ENCODE measurements around the gene DOCK1. TPM values are rescaled to one million over a fixed set of nuclear protein-coding genes. Genes with fewer than 3 reads are reported as not detected.

The DOCK1 gene
- total RNA-seq, 1 donor from 2014 or later = 74.8 TPM

DNA sequence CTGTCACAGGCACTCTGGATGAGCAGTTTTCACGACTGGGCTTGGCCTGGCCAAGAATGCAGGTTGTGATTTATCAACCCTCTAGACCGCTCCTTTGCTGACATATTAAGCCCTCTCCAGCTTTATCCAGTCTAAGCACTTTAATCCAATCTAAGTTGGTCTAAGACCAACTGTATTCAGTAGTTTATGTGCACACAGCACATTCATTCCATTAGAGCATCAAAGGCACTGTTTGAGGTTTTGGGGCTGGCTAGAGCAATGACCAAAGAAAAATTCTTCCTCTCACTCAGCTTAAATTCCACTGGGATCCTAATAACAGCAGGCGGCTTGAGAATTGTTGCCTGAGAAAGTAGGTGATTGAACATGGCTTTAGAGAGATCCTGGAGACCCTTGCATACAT is 467.1 kb downstream of the DOCK1 start:
- DNase-seq (ENCODE audit: low spot score in 2 of 2, unreplicated experiment in 2 of 2) = no peak
- Mint-ChIP-seq H3K36me3 (peaks cover 26% of the 10 kb centered on the region), H3K4me1 (peaks cover 2% of the 10 kb centered on the region), H3K9me3 (no peaks in the 10 kb centered on the region), H3K27me3 (ENCODE audit: low read depth) (no peaks in the 10 kb centered on the region), H3K4me3 (no peak overlapping the region), H3K27ac (no peak overlapping the region)
- TF ChIP-seq, protein P1, sequence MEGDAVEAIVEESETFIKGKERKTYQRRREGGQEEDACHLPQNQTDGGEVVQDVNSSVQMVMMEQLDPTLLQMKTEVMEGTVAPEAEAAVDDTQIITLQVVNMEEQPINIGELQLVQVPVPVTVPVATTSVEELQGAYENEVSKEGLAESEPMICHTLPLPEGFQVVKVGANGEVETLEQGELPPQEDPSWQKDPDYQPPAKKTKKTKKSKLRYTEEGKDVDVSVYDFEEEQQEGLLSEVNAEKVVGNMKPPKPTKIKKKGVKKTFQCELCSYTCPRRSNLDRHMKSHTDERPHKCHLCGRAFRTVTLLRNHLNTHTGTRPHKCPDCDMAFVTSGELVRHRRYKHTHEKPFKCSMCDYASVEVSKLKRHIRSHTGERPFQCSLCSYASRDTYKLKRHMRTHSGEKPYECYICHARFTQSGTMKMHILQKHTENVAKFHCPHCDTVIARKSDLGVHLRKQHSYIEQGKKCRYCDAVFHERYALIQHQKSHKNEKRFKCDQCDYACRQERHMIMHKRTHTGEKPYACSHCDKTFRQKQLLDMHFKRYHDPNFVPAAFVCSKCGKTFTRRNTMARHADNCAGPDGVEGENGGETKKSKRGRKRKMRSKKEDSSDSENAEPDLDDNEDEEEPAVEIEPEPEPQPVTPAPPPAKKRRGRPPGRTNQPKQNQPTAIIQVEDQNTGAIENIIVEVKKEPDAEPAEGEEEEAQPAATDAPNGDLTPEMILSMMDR (IDR thresholded peaks at IDR 0.05; ENCODE audit: unreplicated experiment) = no peak

- TF ChIP-seq, protein P1 (IDR thresholded peaks at IDR 0.05; ENCODE audit: unreplicated experiment) = no peak
- H3K4me3 Mint-ChIP-seq = no peak overlapping the region
- H3K27me3 Mint-ChIP-seq (ENCODE audit: low read depth) = no peaks in the 10 kb centered on the region
- no peaks in the 10 kb centered on the region for H3K9me3 Mint-ChIP-seq
- peaks cover 26% of the 10 kb centered on the region for H3K36me3 Mint-ChIP-seq
- no peak overlapping the region for H3K27ac Mint-ChIP-seq
- no peak for DNase-seq (ENCODE audit: low spot score in 2 of 2, unreplicated experiment in 2 of 2)
- peaks cover 2% of the 10 kb centered on the region for H3K4me1 Mint-ChIP-seq
Observed at GRCh38 chr10:127374074-127374680, 468.9 kb downstream of the DOCK1 start.

DNA sequence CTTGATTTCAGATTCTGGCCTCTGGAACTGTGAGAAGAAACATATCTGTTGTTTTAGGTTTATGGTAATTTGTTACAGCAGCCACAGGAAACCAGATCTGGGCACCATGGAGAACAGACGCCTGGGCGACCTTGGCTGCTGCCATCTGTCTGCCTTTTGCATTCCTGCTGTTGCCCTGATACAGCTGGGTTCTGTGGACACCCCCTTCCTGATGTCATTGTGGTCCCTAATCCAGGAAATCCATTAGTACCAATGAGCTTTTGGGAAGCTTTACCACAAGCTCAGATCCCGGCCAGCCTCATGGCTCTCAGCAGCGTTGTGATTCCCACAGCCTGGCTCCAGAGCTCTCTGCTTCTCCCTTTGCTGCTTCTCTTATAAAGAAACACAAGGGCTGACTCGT is 469.7 kb downstream of the DOCK1 start:
- no peak overlapping the region for H3K27ac Mint-ChIP-seq
- no peaks in the 10 kb centered on the region for H3K9me3 Mint-ChIP-seq
- H3K4me3 Mint-ChIP-seq = no peak overlapping the region
- TF ChIP-seq, protein P1 (IDR thresholded peaks at IDR 0.05; ENCODE audit: unreplicated experiment) = no peak
- no peak for DNase-seq (ENCODE audit: low spot score in 2 of 2, unreplicated experiment in 2 of 2)
- H3K27me3 Mint-ChIP-seq (ENCODE audit: low read depth) = no peaks in the 10 kb centered on the region
- H3K36me3 Mint-ChIP-seq = peaks cover 26% of the 10 kb centered on the region
- H3K4me1 Mint-ChIP-seq = peaks cover 2% of the 10 kb centered on the region

GRCh38 chr10:127375461-127375860 is 470.2 kb downstream of the DOCK1 start:
- H3K27ac Mint-ChIP-seq = no peak overlapping the region
- TF ChIP-seq, protein P1 (IDR thresholded peaks at IDR 0.05; ENCODE audit: unreplicated experiment) = no peak
- no peak overlapping the region for H3K4me3 Mint-ChIP-seq
- H3K4me1 Mint-ChIP-seq = peaks cover 2% of the 10 kb centered on the region
- H3K27me3 Mint-ChIP-seq (ENCODE audit: low read depth) = no peaks in the 10 kb centered on the region
- peaks cover 26% of the 10 kb centered on the region for H3K36me3 Mint-ChIP-seq
- DNase-seq (ENCODE audit: low spot score in 2 of 2, unreplicated experiment in 2 of 2) = no peak
- H3K9me3 Mint-ChIP-seq = no peaks in the 10 kb centered on the region

- Mint-ChIP-seq H3K27me3 (ENCODE audit: low read depth) (no peaks in the 10 kb centered on the region), H3K36me3 (peaks cover 26% of the 10 kb centered on the region)
Observed at GRCh38 chr10:127376071-127376470, 470.8 kb downstream of the DOCK1 start.

More at GRCh38 chr10:127376071-127376470, 470.8 kb downstream of the DOCK1 start:
- DNase-seq (ENCODE audit: low spot score in 2 of 2, unreplicated experiment in 2 of 2) = no peak
- no peak overlapping the region for H3K27ac Mint-ChIP-seq
- H3K9me3 Mint-ChIP-seq = no peaks in the 10 kb centered on the region
- TF ChIP-seq, protein P1 (IDR thresholded peaks at IDR 0.05; ENCODE audit: unreplicated experiment) = no peak
- peaks cover 2% of the 10 kb centered on the region for H3K4me1 Mint-ChIP-seq
- no peak overlapping the region for H3K4me3 Mint-ChIP-seq

Measured in mesothelial cell of epicardium (in vitro differentiated cells).